HL-60 (cell line): ENCODE measurements around the gene TPM4.

Experiments used
- CTCF ChIP-seq: IDR thresholded peaks from one replicate; pipeline ENCODE4 v1.5.1; 2011; ENCODE audit warnings: low read length, control low read depth, inconsistent platforms; ENCODE audit not compliant: insufficient read depth
- POLR2AphosphoS5 ChIP-seq: IDR thresholded peaks from 2 replicates; pipeline ENCODE4 v1.6.1; 2012; ENCODE audit warnings: low read depth
- REST ChIP-seq: IDR thresholded peaks from 2 replicates; pipeline ENCODE4 v1.6.1; 2012; ENCODE audit warnings: low read depth; ENCODE audit not compliant: insufficient replicate concordance

GRCh38 chr19:16139752-16140151, 63.5 kb downstream of the TPM4 start:
- no peak for TF ChIP-seq CTCF
- TF ChIP-seq REST = peak; percentile 38
- peak; percentile 100 for TF ChIP-seq POLR2AphosphoS5
